H1 (cell line): ENCODE measurements around the gene ZNF786. TPM values are rescaled to one million over a fixed set of nuclear protein-coding genes. Genes with fewer than 3 reads are reported as not detected.

Source experiments
- ASH2L ChIP-seq: fragments of 200-600, 300-600 bp; sonication (generic); IDR thresholded peaks from one replicate; pipeline ENCODE4 v1.7.1; 2017; ENCODE audit warnings: low read length
- CHD1 ChIP-seq: IDR thresholded peaks from 2 replicates; pipeline ENCODE4 v1.6.1; 2012; ENCODE audit warnings: low read depth, low read length, improper control_type of control experiment
- CHD2 ChIP-seq: IDR thresholded peaks from 2 replicates; pipeline ENCODE4 v1.6.1; 2012; ENCODE audit warnings: low read length, improper control_type of control experiment
- E2F6 ChIP-seq: IDR thresholded peaks from 2 replicates; pipeline ENCODE4 v1.6.1; 2012; ENCODE audit warnings: inconsistent platforms
- TAF7 ChIP-seq: optimal IDR thresholded peaks from 2 replicates; pipeline ENCODE3; 2011; ENCODE audit warnings: low read depth, mild to moderate bottlenecking, inconsistent platforms, low read length, moderate library complexity, borderline replicate concordance
- polyA plus RNA-seq, 7 experiments: library from polyadenylated mRNA; depleted of rRNA in 3 of 7; stranded (reverse) in 5 of 7; unstranded in 2 of 7; fragments of >200 nt in 5 of 7; fragments of 200-250 nt in 2 of 7; gene quantifications; 1 replicate in 5 of 7; 2 replicates in 1 of 7; 4 replicates in 1 of 7; pipeline versions ENCODE4 v1.2.1 to v1.2.3, GENCODE V29; 2011 to 2013; ENCODE audit warnings: missing spikeins in 2 of 7, mixed read lengths in 2 of 7
- total RNA-seq: library from RNA; stranded (reverse); fragmentation: NEBNext Ultra II Directional; extraction: Animal tissue kit (Norgen Biotek cat#: 25700); gene quantifications from 2 replicates; pipeline ENCODE4 v1.2.1, GENCODE V29; 2021

ZNF786 gene
- total and polyA plus RNA-seq, 2 of the 8 experiments (the other 6 are each of a cell fraction or from before 2014, with no cell fraction given), result 7.7 to 16.3 TPM

- TF ChIP-seq ASH2L (no peak), TAF7 (no peak), CHD2 (no peak), E2F6 (no peak), CHD1 (no peak)
- TF ChIP-seq, all 59 proteins: peak for 0
Measured at GRCh38 chr7:149084407-149084806, 6.1 kb downstream of the ZNF786 start (continued).
